Activated T-cell treated with anti-CD3 and anti-CD28 coated beads for 4 hours (primary cell): ENCODE results near the gene HSF4.

Experiments
- DNase-seq: peaks from one replicate; pipeline ENCODE4 v3.0.0-alpha.2; 2020

HSF4 gene

DNA sequence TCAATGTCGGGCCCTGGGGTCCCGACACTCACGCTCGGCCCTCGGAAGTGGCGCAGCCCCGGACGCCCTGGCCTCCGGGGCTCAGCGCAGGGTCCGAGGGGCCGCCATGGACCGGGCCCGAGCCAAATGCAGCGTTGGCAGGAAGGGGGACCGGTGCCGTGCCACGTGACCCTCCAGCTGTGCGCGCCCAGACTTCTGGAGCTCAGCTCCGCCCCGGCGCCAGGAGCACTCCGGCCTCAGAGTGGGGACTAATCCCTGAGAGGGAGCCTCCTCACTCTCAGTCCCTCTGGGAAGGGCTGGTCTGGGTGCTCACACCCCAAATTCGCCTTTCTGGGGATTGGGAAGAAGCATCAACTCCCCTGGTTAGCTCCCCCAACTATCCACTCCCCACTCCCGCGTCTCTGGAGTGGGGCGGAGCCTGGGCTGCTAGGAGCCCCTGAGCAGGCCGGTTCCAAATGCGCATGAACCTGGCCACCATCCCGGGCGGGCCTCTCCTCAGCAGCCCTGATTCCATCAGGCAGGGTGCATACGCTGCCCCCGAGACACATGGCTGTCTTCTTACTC is 13.6 kb upstream of the HSF4 start, which contains the start of gene B3GNT9:
Gene B3GNT9 (minus strand): TSS at position 166 of the 564 bp plus-strand sequence. CDS start 513 bp downstream, outside the sequence.
- no peak for DNase-seq

- no peak for DNase-seq
Observed at GRCh38 chr16:67151431-67152097, 13.0 kb upstream of the HSF4 start.

GRCh38 chr16:67154578-67155294 is 9.8 kb upstream of the HSF4 start:
- DNase-seq = no peak

GRCh38 chr16:67155295-67156142 is 9.0 kb upstream of the HSF4 start:
- DNase-seq = peak; percentile 67

GRCh38 chr16:67156143-67156844 is 8.3 kb upstream of the HSF4 start:
- no peak for DNase-seq

DNA sequence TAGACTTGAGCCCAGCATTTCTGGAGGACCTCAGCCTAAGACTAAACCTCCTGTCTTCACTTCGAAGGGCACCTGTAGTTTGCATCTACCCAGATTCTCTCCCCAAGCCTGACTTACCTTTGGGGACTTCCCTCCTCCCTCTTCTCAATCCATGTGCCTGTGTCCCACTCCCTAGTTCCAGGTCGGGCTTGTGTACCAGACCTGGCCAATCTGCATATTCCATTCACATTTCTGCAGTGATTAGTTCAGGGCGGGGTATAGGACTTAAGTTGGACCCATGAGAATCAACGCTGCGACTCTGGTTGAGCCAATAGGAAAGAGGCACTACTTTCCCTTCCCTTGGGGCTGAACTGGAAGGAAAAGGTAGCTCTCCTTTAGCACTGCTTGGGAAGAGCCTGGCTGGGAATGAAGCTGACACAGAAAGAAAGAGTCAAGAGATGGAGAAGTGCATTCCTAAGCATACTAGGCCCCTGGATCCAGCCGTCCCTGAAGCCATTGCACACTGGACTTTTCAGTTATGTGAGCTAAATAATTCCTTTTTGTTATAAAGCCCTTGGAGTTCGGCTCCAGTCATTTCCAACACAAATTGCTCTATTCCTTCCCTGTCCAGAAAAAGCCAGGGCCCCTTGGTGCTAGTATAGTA is 7.3 kb upstream of the HSF4 start:
- DNase-seq = no peak

DNA sequence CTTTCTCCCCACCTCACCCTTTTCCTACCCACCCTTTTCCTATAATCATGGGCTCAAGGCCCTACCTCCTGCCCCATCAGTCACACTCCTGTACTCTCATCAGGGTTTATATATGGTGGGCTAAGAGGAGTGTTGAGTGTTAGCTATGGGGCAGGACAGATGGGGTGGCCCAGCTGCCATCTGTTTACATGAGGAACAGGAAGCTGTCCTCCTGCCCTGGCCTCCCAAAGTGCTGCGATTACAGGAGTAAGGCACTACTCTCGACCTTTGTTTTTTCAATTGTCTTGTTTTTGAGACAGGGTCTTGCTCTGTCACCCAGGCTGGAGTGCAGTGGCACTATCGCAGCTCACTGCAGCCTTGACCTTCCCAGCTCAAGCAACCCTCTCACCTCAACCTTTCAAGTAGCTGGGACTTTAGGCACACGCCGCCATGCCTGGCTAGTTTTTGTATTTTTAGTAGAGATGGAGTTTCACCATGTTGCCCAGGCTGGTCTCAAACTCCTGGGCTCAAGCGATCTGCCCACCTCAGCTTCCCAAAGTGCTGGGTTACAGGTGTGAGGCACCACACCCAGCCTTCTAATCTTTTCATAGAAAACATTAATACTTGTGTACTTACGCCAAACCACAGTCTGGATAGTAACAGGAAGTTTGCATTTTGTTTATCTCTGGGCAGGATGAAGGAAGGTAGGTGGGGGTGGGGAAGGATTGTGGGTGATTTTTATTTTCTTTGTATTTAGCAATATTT is 6.5 kb upstream of the HSF4 start:
- no peak for DNase-seq

GRCh38 chr16:67158637-67159600 is 5.6 kb upstream of the HSF4 start:
- peak; percentile 71 for DNase-seq

DNA sequence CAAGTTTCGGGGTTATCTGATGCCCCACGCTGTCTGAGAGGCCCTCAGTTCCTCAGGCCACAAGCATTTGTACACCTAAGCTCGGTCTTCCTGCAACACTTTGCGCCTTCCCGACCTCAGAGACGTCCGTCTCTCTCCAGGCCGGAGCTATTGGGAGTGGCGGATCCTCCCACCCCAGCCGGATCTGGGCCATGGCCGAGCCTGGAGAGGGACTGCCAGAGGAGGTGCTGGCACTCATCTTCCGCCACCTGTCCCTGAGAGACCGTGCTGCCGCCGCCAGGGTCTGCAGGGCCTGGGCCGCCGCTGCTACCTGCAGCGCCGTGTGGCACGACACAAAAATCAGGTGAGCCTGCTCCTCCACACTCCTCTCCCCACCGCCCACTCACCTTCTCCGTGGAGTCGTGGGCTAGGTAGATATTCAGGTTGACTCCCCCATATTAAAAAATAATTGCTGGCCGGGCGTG is 2.9 kb upstream of the HSF4 start:
- DNase-seq = no peak

- no peak for DNase-seq
Observed at GRCh38 chr16:67162506-67163163, 1.9 kb upstream of the HSF4 start.

DNA sequence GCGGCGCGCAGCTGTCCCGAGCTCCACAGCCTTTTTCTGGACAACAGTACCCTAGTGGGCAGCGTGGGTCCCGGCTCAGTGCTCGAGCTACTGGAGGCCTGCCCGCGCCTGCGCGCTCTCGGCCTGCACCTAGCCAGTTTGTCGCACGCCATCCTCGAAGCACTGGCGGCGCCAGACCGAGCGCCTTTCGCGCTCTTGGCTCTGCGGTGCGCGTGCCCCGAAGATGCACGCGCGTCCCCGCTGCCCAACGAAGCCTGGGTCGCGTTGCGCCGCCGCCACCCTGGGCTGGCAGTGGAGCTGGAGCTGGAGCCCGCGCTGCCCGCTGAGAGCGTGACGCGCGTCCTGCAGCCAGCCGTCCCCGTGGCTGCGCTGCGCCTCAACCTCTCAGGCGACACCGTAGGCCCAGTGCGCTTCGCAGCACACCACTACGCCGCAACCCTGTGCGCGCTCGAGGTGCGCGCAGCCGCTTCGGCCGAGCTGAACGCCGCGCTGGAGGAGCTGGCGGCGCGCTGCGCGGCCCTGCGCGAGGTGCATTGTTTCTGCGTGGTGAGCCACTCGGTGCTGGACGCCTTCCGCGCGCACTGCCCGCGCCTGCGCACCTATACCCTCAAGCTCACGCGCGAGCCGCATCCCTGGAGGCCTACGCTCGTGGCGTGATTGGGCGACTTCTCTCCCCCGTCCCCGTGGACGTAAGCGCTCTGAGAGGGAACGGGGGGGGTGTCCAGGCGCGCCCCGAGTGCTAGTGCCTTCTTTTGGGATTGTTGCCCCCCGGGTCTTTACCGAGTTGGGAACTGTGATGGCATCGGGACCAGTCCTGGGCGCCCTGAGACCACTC is 1.2 kb upstream of the HSF4 start:
- no peak for DNase-seq

DNA sequence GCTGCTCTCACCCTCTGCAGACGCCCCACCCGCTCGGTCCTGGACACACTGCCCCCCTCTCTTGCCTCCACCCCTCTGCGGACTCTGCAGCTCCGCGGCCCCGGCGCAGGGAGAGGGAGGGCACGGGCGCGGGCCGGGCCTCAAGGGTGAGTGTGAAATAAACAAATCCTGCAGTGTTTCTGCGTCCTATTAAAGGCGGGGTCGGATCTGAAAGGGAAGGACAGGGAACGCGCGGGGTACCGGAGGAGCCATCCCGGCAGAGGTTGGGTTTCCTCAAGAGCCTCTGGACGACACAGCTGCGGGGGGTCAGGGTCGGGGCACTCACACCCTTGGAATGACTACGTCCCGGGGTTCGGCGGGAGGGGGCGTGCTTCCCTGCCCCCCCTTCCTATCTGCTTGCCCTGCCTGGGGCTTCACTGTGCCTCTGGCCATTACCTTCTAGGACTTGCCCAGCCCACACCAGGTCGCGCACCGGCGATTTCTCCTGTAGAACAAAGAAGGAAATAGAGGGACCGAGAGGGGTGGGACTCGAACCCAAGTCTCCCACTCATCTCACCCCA is 466 bp upstream of the HSF4 start:
- DNase-seq = no peak

- no peak for DNase-seq
Observed at GRCh38 chr16:67165121-67166078, 855 bp downstream of the HSF4 start.

DNA sequence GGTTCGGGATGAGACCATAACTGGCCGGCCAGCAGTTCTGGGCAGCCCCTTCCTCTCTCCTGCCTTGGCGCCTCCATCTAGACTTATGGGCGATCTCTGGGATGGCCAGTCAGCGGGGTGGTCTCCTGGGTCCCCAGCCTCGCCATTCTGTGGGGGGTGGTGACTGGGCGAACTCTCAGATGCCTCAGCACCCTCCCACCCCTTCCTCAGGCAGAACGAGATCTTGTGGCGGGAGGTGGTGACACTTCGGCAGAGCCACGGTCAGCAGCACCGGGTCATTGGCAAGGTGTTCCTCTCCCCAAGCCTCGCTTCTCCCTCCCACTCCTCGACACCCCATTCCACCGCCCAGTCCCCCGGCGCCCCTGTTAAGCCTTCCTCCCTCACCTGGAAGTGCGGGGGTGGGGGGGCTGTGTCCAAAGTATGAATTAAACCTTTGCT is 1.6 kb downstream of the HSF4 start:
- DNase-seq = no peak

DNA sequence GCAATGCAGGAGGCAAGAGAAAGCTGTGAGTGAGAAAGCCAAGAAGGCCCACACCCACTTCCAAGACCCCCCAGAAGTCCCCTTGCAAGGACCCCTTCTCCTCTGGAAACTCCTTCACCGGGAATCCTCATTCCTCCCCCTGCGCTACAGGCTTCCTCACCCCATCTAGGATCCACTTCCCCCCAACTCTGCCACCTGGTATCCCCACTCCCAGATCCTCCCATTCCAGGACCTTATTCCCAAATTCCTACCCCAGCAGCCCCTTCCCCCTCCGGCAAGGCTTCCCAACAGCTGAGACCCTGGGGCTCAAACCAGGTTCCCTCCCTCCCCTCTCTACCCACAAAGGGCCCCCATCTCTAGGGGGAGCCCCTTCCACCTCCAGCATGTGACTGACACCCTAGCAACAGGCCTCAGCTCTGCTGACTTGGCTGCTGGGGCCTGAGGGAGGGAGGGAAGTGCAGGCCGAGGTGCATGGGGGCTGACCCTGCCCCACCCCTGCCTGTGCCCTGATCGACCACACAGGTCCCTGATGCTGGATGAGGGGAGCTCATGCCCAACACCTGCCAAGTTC is 2.1 kb downstream of the HSF4 start:
- no peak for DNase-seq

DNA sequence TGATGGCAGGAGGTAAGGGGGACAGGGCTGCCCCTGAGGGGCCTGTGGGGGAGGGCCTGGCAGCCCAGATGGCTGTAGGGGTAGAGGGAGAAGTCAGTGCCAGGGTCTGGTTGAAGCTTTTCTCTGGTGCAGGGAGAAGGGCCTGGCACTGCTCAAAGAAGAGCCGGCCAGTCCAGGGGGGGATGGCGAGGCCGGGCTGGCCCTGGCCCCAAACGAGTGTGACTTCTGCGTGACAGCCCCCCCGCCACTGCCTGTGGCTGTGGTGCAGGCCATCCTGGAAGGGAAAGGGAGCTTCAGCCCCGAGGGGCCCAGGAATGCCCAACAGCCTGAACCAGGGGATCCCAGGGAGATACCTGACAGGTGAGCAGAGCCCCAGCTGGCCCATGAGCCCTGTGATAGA is 3.0 kb downstream of the HSF4 start:
- DNase-seq = no peak
